ENCODE results near the gene MDGA2. TPM values are rescaled to one million over a fixed set of nuclear protein-coding genes. Genes with fewer than 3 reads are reported as not detected.
"Not testable (repeated sequence)": the region's sequence is repeated elsewhere in the genome, so short reads cannot be mapped to it uniquely, and the experiment has no call there.

MDGA2 gene
- total RNA-seq, 5 donors from 2014 or later (not counting 1 experiment from before 2014, with no cell fraction given), result not detected

DNA sequence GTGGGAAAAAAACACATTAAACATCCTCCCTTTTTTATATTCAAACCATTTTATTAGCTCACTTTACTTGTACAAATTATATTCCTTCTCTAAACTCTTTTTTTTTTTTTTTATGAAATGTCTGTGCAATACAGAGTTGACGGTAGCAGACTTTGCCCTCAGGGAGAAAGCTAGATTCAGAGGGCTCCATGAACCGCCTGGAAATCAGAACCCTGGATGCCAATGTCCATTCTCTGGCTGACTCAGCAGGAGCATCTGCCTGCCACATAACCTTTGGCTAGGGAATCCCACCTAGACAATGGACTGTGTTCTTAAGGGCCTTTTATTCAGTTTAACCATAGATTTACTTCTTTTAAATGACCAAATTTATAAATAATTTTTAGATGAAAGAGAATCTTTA lies 467.0 kb downstream of the MDGA2 start:
- H3K4me3 Mint-ChIP-seq, result no peak overlapping the region
- Histone ChIP-seq H3K4me3 (ENCODE audit: control insufficient read depth in 1 of 2, extremely low read depth in 1 of 2, low read length in 1 of 2) (no peak overlapping the region), H3K9me3 (no peaks in the 10 kb centered on the region), H3K27me3 (replicated peaks in 1 of 2; ENCODE audit: control insufficient read depth in 2 of 2, extremely low read depth in 1 of 2, insufficient read depth in 2 of 2, low read length in 1 of 2) (no peaks in the 10 kb centered on the region), H3K27ac (ENCODE audit: low read length) (no peak overlapping the region), H3K4me1 (ENCODE audit: control insufficient read depth in 1 of 2, extremely low read depth in 1 of 2, insufficient read depth in 2 of 2, low read length in 2 of 2) (no peaks in the 10 kb centered on the region), H3K36me3 (ENCODE audit: control insufficient read depth in 2 of 2, extremely low read depth in 1 of 2, insufficient read depth in 1 of 2, low read length in 1 of 2) (no peaks in the 10 kb centered on the region)
- ChIA-PET CTCF (interaction anchor here in 1 of 2 donors (0.6 kb wide), 2 partner anchors 277 to 1725 kb away, joined by 3 read pairs; no protein-coding TSS in a partner anchor), POLR2A (no interaction called here)
- ATAC-seq (replicated peaks in 1 of 4), result no peak
- WGBS (ENCODE audit: insufficient coverage), result 100% methylated on average over 2 of the region's 2 CpGs
- H3K36me3 Mint-ChIP-seq, result no peaks in the 10 kb centered on the region
- no peak for DNase-seq
- H3K4me1 Mint-ChIP-seq, result no peaks in the 10 kb centered on the region
- H3K27ac Mint-ChIP-seq, result no peak overlapping the region
- peaks cover under 1 to 8% (median 5%) of the 10 kb centered on the region in 3 donors for H3K9me3 Mint-ChIP-seq
- H3K27me3 Mint-ChIP-seq, result no peaks in the 10 kb centered on the region

GRCh38 chr14:47207617-47208016 lies 467.8 kb downstream of the MDGA2 start:
- H3K9me3 Mint-ChIP-seq, result peaks cover 3 to 9% (median 6%) of the 10 kb centered on the region in 3 donors
- Histone ChIP-seq H3K36me3 (ENCODE audit: control insufficient read depth in 2 of 2, extremely low read depth in 1 of 2, insufficient read depth in 1 of 2, low read length in 1 of 2) (no peaks in the 10 kb centered on the region), H3K9me3 (no peaks in the 10 kb centered on the region), H3K27ac (ENCODE audit: low read length) (no peak overlapping the region), H3K4me3 (ENCODE audit: control insufficient read depth in 1 of 2, extremely low read depth in 1 of 2, low read length in 1 of 2) (no peak overlapping the region), H3K4me1 (ENCODE audit: control insufficient read depth in 1 of 2, extremely low read depth in 1 of 2, insufficient read depth in 2 of 2, low read length in 2 of 2) (no peaks in the 10 kb centered on the region), H3K27me3 (replicated peaks in 1 of 2; ENCODE audit: control insufficient read depth in 2 of 2, extremely low read depth in 1 of 2, insufficient read depth in 2 of 2, low read length in 1 of 2) (no peaks in the 10 kb centered on the region)
- ChIA-PET POLR2A (no interaction called here), CTCF (interaction anchor here in 1 of 2 donors (0.6 kb wide), 1 partner anchor 1726 kb away, joined by 3 read pairs; no protein-coding TSS in a partner anchor)
- no peak overlapping the region for H3K4me3 Mint-ChIP-seq
- ATAC-seq (replicated peaks in 1 of 4) (no peak), DNase-seq (no peak)
- H3K4me1 Mint-ChIP-seq, result no peaks in the 10 kb centered on the region
- no peaks in the 10 kb centered on the region for H3K27me3 Mint-ChIP-seq
- H3K36me3 Mint-ChIP-seq, result no peaks in the 10 kb centered on the region
- no peak overlapping the region for H3K27ac Mint-ChIP-seq
- WGBS (ENCODE audit: insufficient coverage), result 60% methylated on average over 2 of the region's 3 CpGs

DNA sequence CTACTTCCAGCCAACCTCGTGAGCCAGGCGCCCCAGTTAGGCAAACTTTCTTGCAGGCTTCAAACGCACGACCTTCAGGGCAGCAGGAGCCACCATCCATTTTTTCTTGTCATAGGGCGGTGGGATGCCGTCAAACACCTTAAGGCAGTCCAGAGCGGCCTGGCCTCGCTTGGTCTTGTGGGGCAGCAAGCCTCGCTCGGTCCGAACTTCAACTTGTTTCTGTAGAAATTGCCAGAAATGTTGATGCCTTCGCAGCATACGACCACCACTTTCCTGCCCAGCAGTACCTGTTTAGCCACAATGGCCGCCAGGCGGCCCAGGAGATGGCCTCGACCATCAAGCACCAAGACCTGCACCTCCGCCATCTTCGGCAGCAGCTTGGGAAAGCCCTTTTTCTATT lies 474.7 kb downstream of the MDGA2 start:
- H3K4me1 ChIP-seq (ENCODE audit: control insufficient read depth in 1 of 2, extremely low read depth in 1 of 2, insufficient read depth in 2 of 2, low read length in 2 of 2), result no peaks in the 10 kb centered on the region
- H3K27me3 Mint-ChIP-seq, result no peaks in the 10 kb centered on the region
- H3K4me3 Mint-ChIP-seq, result no peak overlapping the region
- no peak overlapping the region for H3K27ac ChIP-seq (ENCODE audit: low read length)
- 88% methylated on average over 18 of the region's 18 CpGs for WGBS (ENCODE audit: insufficient coverage)
- ATAC-seq (replicated peaks in 1 of 4) (no peak), DNase-seq (no peak)
- no peaks in the 10 kb centered on the region for H3K36me3 ChIP-seq (ENCODE audit: control insufficient read depth in 2 of 2, extremely low read depth in 1 of 2, insufficient read depth in 1 of 2, low read length in 1 of 2)
- no peak overlapping the region for H3K4me3 ChIP-seq (ENCODE audit: control insufficient read depth in 1 of 2, extremely low read depth in 1 of 2, low read length in 1 of 2)
- H3K9me3 ChIP-seq, result no peaks in the 10 kb centered on the region
- no peaks in the 10 kb centered on the region for H3K4me1 Mint-ChIP-seq
- no peaks in the 10 kb centered on the region for H3K27me3 ChIP-seq (replicated peaks in 1 of 2; ENCODE audit: control insufficient read depth in 2 of 2, extremely low read depth in 1 of 2, insufficient read depth in 2 of 2, low read length in 1 of 2)
- H3K36me3 Mint-ChIP-seq, result no peaks in the 10 kb centered on the region
- peaks cover 8 to 16% (median 14%) of the 10 kb centered on the region in 3 donors for H3K9me3 Mint-ChIP-seq
- no peak overlapping the region for H3K27ac Mint-ChIP-seq
- ChIA-PET CTCF (no interaction called here), POLR2A (no interaction called here)

DNA sequence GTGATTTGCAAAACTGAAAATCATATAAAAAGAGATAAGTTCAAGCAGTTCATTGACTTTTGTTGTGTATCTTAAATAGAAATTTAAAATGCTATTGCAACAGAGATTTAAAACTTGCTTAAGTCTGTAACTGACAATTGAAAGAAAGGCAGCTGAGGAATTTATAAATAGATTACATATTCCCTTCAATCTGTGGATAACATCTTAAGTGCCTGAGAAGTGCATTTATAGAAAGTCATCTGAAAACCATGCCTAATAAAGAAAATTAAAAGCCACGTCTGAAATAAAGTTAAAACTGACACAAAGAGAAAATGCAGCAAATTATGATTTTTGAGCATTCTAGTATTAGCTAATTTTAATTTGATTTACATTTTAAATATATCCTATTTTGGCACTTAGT lies 479.8 kb downstream of the MDGA2 start:
- Mint-ChIP-seq H3K4me1 (no peaks in the 10 kb centered on the region), H3K27me3 (no peaks in the 10 kb centered on the region), H3K9me3 (peaks cover 3 to 7% (median 7%) of the 10 kb centered on the region in 3 donors), H3K36me3 (no peaks in the 10 kb centered on the region), H3K27ac (no peak overlapping the region), H3K4me3 (no peak overlapping the region)
- WGBS (ENCODE audit: insufficient coverage), result no CpG with 5 or more reads among the region's 1 CpG
- CTCF ChIA-PET, result no interaction called here
- no peak for ATAC-seq (replicated peaks in 1 of 4)
- H3K4me3 ChIP-seq (ENCODE audit: control insufficient read depth in 1 of 2, extremely low read depth in 1 of 2, low read length in 1 of 2), result no peak overlapping the region
- POLR2A ChIA-PET, result no interaction called here
- no peak overlapping the region for H3K27ac ChIP-seq (ENCODE audit: low read length)
- H3K36me3 ChIP-seq (ENCODE audit: control insufficient read depth in 2 of 2, extremely low read depth in 1 of 2, insufficient read depth in 1 of 2, low read length in 1 of 2), result no peaks in the 10 kb centered on the region
- H3K9me3 ChIP-seq, result no peaks in the 10 kb centered on the region
- DNase-seq, result no peak
- no peaks in the 10 kb centered on the region for H3K27me3 ChIP-seq (replicated peaks in 1 of 2; ENCODE audit: control insufficient read depth in 2 of 2, extremely low read depth in 1 of 2, insufficient read depth in 2 of 2, low read length in 1 of 2)
- no peaks in the 10 kb centered on the region for H3K4me1 ChIP-seq (ENCODE audit: control insufficient read depth in 1 of 2, extremely low read depth in 1 of 2, insufficient read depth in 2 of 2, low read length in 2 of 2)

DNA sequence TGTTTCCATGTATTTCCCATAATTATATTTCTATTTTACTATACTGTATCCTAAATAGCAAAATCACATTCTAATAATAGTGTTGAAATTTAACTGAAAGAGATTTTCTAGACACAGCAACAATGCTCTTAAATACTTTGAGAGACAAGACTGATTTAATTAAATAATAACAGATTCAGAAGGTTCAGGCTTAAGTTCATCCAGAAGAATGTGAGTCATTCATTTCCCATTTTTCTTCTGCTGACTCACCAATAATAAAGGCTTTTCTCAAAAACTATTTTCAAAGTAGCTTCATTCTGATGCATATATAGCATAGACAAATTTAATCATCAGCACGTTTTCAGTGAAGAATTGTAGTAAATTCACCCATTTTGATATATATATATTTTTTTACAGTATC lies 481.4 kb downstream of the MDGA2 start:
- H3K4me1 Mint-ChIP-seq, result no peaks in the 10 kb centered on the region
- H3K9me3 ChIP-seq, result no peaks in the 10 kb centered on the region
- H3K4me1 ChIP-seq (ENCODE audit: control insufficient read depth in 1 of 2, extremely low read depth in 1 of 2, insufficient read depth in 2 of 2, low read length in 2 of 2), result no peaks in the 10 kb centered on the region
- no peaks in the 10 kb centered on the region for H3K27me3 Mint-ChIP-seq
- H3K4me3 ChIP-seq (ENCODE audit: control insufficient read depth in 1 of 2, extremely low read depth in 1 of 2, low read length in 1 of 2), result no peak overlapping the region
- ChIA-PET CTCF (no interaction called here), POLR2A (interaction anchor here in 1 of 2 donors (0.6 kb wide), 1 partner anchor 1270 kb away, joined by 9 read pairs; no protein-coding TSS in a partner anchor)
- H3K27ac Mint-ChIP-seq, result no peak overlapping the region
- no peak overlapping the region for H3K4me3 Mint-ChIP-seq
- no peaks in the 10 kb centered on the region for H3K27me3 ChIP-seq (replicated peaks in 1 of 2; ENCODE audit: control insufficient read depth in 2 of 2, extremely low read depth in 1 of 2, insufficient read depth in 2 of 2, low read length in 1 of 2)
- H3K36me3 ChIP-seq (ENCODE audit: control insufficient read depth in 2 of 2, extremely low read depth in 1 of 2, insufficient read depth in 1 of 2, low read length in 1 of 2), result no peaks in the 10 kb centered on the region
- H3K9me3 Mint-ChIP-seq, result peaks cover 6 to 10% (median 7%) of the 10 kb centered on the region in 3 donors
- no peak for ATAC-seq (replicated peaks in 1 of 4)
- H3K36me3 Mint-ChIP-seq, result no peaks in the 10 kb centered on the region
- no peak overlapping the region for H3K27ac ChIP-seq (ENCODE audit: low read length)
- no CpG with 5 or more reads among the region's 1 CpG for WGBS (ENCODE audit: insufficient coverage)
- DNase-seq, result no peak

- H3K27ac Mint-ChIP-seq; H3K27me3 ChIP-seq (replicated peaks in 1 of 2; ENCODE audit: control insufficient read depth in 2 of 2, extremely low read depth in 1 of 2, insufficient read depth in 2 of 2, low read length in 1 of 2); H3K4me3 Mint-ChIP-seq; H3K4me1 Mint-ChIP-seq; CTCF ChIA-PET; H3K9me3 ChIP-seq; H3K27ac ChIP-seq (ENCODE audit: low read length); H3K36me3 ChIP-seq (ENCODE audit: control insufficient read depth in 2 of 2, extremely low read depth in 1 of 2, insufficient read depth in 1 of 2, low read length in 1 of 2); H3K27me3 Mint-ChIP-seq; H3K4me1 ChIP-seq (ENCODE audit: control insufficient read depth in 1 of 2, extremely low read depth in 1 of 2, insufficient read depth in 2 of 2, low read length in 2 of 2); ATAC-seq (replicated peaks in 1 of 4); H3K36me3 Mint-ChIP-seq; POLR2A ChIA-PET; DNase-seq; H3K4me3 ChIP-seq (ENCODE audit: control insufficient read depth in 1 of 2, extremely low read depth in 1 of 2, low read length in 1 of 2): not testable (repeated sequence)
- WGBS (ENCODE audit: insufficient coverage), result 60% methylated on average over 2 of the region's 7 CpGs
- H3K9me3 Mint-ChIP-seq, result peaks cover 6 to 10% (median 7%) of the 10 kb centered on the region in 3 donors
These were observed 483.2 kb downstream of the MDGA2 start for GRCh38 chr14:47192203-47192602.

GRCh38 chr14:47191700-47192099 lies 483.7 kb downstream of the MDGA2 start:
- Histone ChIP-seq H3K9me3 (no peaks in the 10 kb centered on the region), H3K4me1 (ENCODE audit: control insufficient read depth in 1 of 2, extremely low read depth in 1 of 2, insufficient read depth in 2 of 2, low read length in 2 of 2) (no peaks in the 10 kb centered on the region), H3K27me3 (replicated peaks in 1 of 2; ENCODE audit: control insufficient read depth in 2 of 2, extremely low read depth in 1 of 2, insufficient read depth in 2 of 2, low read length in 1 of 2) (no peaks in the 10 kb centered on the region), H3K4me3 (ENCODE audit: control insufficient read depth in 1 of 2, extremely low read depth in 1 of 2, low read length in 1 of 2) (no peak overlapping the region), H3K36me3 (ENCODE audit: control insufficient read depth in 2 of 2, extremely low read depth in 1 of 2, insufficient read depth in 1 of 2, low read length in 1 of 2) (no peaks in the 10 kb centered on the region), H3K27ac (ENCODE audit: low read length) (no peak overlapping the region)
- Mint-ChIP-seq H3K27me3 (no peaks in the 10 kb centered on the region), H3K4me3 (no peak overlapping the region), H3K9me3 (peaks cover 6 to 10% (median 7%) of the 10 kb centered on the region in 3 donors), H3K4me1 (no peaks in the 10 kb centered on the region), H3K36me3 (no peaks in the 10 kb centered on the region), H3K27ac (no peak overlapping the region)
- no peak for DNase-seq
- ChIA-PET CTCF (no interaction called here), POLR2A (no interaction called here)
- no CpG with 5 or more reads among the region's 2 CpGs for WGBS (ENCODE audit: insufficient coverage)
- ATAC-seq (replicated peaks in 1 of 4), result no peak
